Esophagus (tissue), 2 donors: ENCODE data around the gene TMEM86A. TPM values are rescaled to one million over a fixed set of nuclear protein-coding genes. Genes with fewer than 3 reads are reported as not detected.

ENCODE experiments used
- H3K27ac ChIP-seq, 2 donors: one replicate each; pipeline ENCODE4 v1.5.1; 2013; ENCODE audit warnings: low read depth in 2 of 2, mild to moderate bottlenecking in 2 of 2, inconsistent platforms in 1 of 2, low read length in 1 of 2, moderate library complexity in 1 of 2
- H3K27me3 ChIP-seq, 2 donors: one replicate each; pipeline ENCODE4 v1.6.1; 2013; ENCODE audit warnings: low read length in 2 of 2, control low read depth in 1 of 2, mild to moderate bottlenecking in 1 of 2; ENCODE audit not compliant: insufficient read depth in 2 of 2, control insufficient read depth in 1 of 2
- H3K36me3 ChIP-seq, 2 donors: one replicate each; pipeline ENCODE4 v1.6.1; 2013; ENCODE audit warnings: low read length in 1 of 2; ENCODE audit not compliant: control insufficient read depth in 2 of 2, insufficient read depth in 2 of 2
- H3K4me1 ChIP-seq, 2 donors: one replicate each; pipeline ENCODE4 v1.6.1; 2013; ENCODE audit warnings: low read length in 1 of 2; ENCODE audit not compliant: control insufficient read depth in 2 of 2, insufficient read depth in 2 of 2
- H3K4me3 ChIP-seq, 2 donors: one replicate each; pipeline ENCODE4 v1.5.1; 2013; ENCODE audit warnings: low read length in 2 of 2, mild to moderate bottlenecking in 2 of 2, low read depth in 1 of 2, moderate library complexity in 1 of 2
- H3K9me3 ChIP-seq, 2 donors: one replicate each; pipeline ENCODE4 v1.6.1; 2013; ENCODE audit warnings: mild to moderate bottlenecking in 2 of 2, low read depth in 1 of 2, low read length in 1 of 2, moderate library complexity in 1 of 2; ENCODE audit not compliant: control insufficient read depth in 2 of 2, insufficient read depth in 1 of 2
- WGBS, 2 donors: extraction: QIAGEN DNeasy Blood & Tissue Kit; methylation state at CpG; one replicate each; pipeline ENCODE4 v1.1.7; 2013; 5-methylcytosine and 5-hydroxymethylcytosine counted together
- polyA plus RNA-seq, 2 donors: library from polyadenylated mRNA; stranded (reverse); fragments of 200-250 nt; gene quantifications; one replicate each; pipeline ENCODE4 v1.2.3, GENCODE V29; 2013
- donor health status: healthy with polysubstance abuse.
- donor health status: Bipolar disorder and iron deficiency.

The TMEM86A gene
- polyA plus RNA-seq, 2 donors, result 0.78 to 5.5 TPM

- Histone ChIP-seq H3K36me3 (no peaks in the 10 kb centered on the region), H3K27ac (no peak overlapping the region), H3K4me3 (no peak overlapping the region), H3K9me3 (no peaks in the 10 kb centered on the region), H3K27me3 (no peaks in the 10 kb centered on the region), H3K4me1 (peaks cover 0 to 2% of the 10 kb centered on the region in 2 donors)
- WGBS, 2 donors, result 93% methylated on average over 2 of the region's 2 CpGs
Observed at GRCh38 chr11:18731441-18731840, 32.9 kb downstream of the TMEM86A start.

DNA sequence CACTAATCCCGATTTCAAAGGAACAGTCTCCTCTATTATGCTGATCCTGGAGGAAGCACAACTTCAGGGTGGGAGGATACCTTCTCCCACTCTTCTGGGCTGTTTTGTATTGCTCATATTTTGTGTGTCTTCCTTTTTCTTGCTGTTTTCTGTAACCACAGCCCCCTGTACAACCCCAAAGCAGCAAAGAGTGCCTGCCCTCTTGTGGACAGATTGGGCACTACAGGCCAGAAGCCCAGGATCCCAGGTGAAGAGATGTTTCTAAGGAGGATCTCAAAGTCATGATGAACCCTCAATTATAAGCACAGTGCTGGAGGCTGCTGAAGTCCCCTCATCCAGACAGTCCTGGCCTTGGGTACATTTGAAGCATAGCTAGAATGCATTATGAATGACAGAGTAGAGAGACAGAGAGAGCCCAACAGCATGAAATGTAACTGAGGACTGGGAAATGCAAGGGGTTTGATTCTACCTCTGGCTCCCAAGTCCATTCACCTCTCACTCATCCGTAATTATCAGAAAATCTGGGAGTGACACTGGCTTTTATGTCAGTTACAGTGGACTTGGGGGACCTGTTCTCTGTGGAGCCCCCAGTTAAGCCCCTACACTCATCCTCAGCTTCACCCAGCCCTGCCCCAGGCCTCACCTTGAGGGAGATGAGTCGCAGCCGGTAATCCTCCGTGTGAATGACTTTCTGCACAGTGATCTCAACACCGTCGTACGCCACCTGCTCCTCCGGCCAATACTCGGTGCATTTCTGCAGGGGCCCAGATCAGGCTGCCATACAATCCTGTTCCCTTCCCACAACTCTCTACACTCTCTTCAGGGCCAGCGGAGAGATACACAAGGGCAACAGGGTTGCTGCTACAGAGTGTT, 33.6 kb downstream of the TMEM86A start:
- 62 to 65% methylated on average over 11 of the region's 11 CpGs for WGBS, 2 donors
- Histone ChIP-seq H3K4me3 (no peak overlapping the region), H3K27ac (no peak overlapping the region), H3K36me3 (no peaks in the 10 kb centered on the region), H3K27me3 (no peaks in the 10 kb centered on the region), H3K4me1 (peaks cover 0 to 2% of the 10 kb centered on the region in 2 donors), H3K9me3 (no peaks in the 10 kb centered on the region)

- Histone ChIP-seq H3K4me1 (no peaks in the 10 kb centered on the region), H3K9me3 (no peaks in the 10 kb centered on the region), H3K36me3 (no peaks in the 10 kb centered on the region), H3K27ac (no peak overlapping the region), H3K4me3 (no peak overlapping the region), H3K27me3 (no peaks in the 10 kb centered on the region)
- WGBS, 2 donors, result 86 to 87% methylated on average over 16 of the region's 16 CpGs
Observed at GRCh38 chr11:18733202-18733601, 34.6 kb downstream of the TMEM86A start.

- Histone ChIP-seq H3K27me3 (no peaks in the 10 kb centered on the region), H3K27ac (no peak overlapping the region), H3K4me3 (no peak overlapping the region), H3K36me3 (no peaks in the 10 kb centered on the region), H3K4me1 (no peaks in the 10 kb centered on the region), H3K9me3 (no peaks in the 10 kb centered on the region)
- 54 to 64% methylated on average over 10 of the region's 10 CpGs for WGBS, 2 donors
Observed at GRCh38 chr11:18736590-18737148, 38.1 kb downstream of the TMEM86A start.

GRCh38 chr11:18737642-18738041, 39.1 kb downstream of the TMEM86A start:
- H3K4me1 ChIP-seq, result no peaks in the 10 kb centered on the region

DNA sequence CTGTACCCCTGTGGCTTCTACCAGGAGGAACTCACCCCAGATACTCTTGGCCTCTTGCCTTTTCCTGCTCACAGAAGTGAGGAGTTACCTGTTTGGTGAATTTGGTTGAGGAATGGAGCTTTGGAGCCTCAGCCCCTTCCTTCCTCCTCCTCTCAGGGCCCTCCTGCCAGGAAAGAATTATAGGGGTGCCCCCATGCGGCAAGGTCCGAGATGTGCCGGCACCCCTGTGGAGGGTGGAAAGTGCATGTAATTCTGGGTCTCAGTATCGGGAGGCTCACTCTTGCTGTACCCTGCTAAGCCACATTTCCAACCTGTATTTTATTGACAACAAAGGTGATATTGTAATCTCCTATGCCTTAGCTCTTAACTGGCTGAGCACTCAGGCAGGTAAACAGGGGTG, 41.1 kb downstream of the TMEM86A start:
- H3K4me1 ChIP-seq, result no peaks in the 10 kb centered on the region
- no peaks in the 10 kb centered on the region for H3K27me3 ChIP-seq
- H3K9me3 ChIP-seq, result no peaks in the 10 kb centered on the region
- no peaks in the 10 kb centered on the region for H3K36me3 ChIP-seq
- WGBS, 2 donors, result 73 to 80% methylated on average over 4 of the region's 4 CpGs
- no peak overlapping the region for H3K4me3 ChIP-seq
- H3K27ac ChIP-seq, result no peak overlapping the region

More at GRCh38 chr11:18737642-18738041, 39.1 kb downstream of the TMEM86A start:
- Histone ChIP-seq H3K27ac (no peak overlapping the region), H3K27me3 (no peaks in the 10 kb centered on the region), H3K9me3 (no peaks in the 10 kb centered on the region), H3K36me3 (no peaks in the 10 kb centered on the region), H3K4me3 (no peak overlapping the region)
- 88 to 96% methylated on average over 8 of the region's 8 CpGs for WGBS, 2 donors

GRCh38 chr11:18741783-18742182, 43.2 kb downstream of the TMEM86A start:
- H3K4me3 ChIP-seq, result no peak overlapping the region
- no peaks in the 10 kb centered on the region for H3K4me1 ChIP-seq
- WGBS, 2 donors, result 85 to 86% methylated on average over 3 of the region's 3 CpGs
- no peaks in the 10 kb centered on the region for H3K27me3 ChIP-seq
- no peaks in the 10 kb centered on the region for H3K36me3 ChIP-seq
- no peaks in the 10 kb centered on the region for H3K9me3 ChIP-seq
- no peak overlapping the region for H3K27ac ChIP-seq

DNA sequence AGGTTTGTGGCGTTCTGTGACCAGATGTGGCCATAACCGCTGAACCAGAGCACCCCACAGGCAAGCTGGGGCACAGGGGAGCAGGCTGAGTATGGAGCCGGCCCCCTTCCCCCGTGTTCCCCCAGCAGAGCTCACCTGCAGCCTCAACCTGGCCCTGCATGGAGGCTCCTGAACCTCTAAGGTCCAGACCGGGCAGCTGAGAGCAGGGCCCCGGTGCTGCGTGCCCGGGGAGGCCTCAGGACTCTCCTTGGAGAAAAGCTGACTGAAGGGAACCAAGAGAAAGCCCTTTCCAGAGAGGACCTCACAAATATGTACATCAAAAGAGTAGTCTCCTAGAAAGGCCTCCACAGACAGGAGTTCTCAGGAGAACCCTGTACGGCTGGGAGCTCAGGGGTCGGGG, 44.8 kb downstream of the TMEM86A start:
- no peaks in the 10 kb centered on the region for H3K4me1 ChIP-seq
- 83 to 88% methylated on average over 10 of the region's 10 CpGs for WGBS, 2 donors
- no peaks in the 10 kb centered on the region for H3K9me3 ChIP-seq
- H3K27me3 ChIP-seq, result no peaks in the 10 kb centered on the region
- H3K36me3 ChIP-seq, result no peaks in the 10 kb centered on the region
- no peak overlapping the region for H3K27ac ChIP-seq
- no peak overlapping the region for H3K4me3 ChIP-seq

- 82 to 83% methylated on average over 15 of the region's 15 CpGs for WGBS, 2 donors
- Histone ChIP-seq H3K36me3 (no peaks in the 10 kb centered on the region), H3K4me3 (no peak overlapping the region), H3K9me3 (no peaks in the 10 kb centered on the region), H3K27ac (no peak overlapping the region), H3K4me1 (no peaks in the 10 kb centered on the region), H3K27me3 (no peaks in the 10 kb centered on the region)
Observed at GRCh38 chr11:18743900-18744514, 45.4 kb downstream of the TMEM86A start.
